HG03060 (cell line): ENCODE data around the gene HIVEP3.

ENCODE experiments used
- ATAC-seq: cut with Tn5 transposase; IDR thresholded peaks from one replicate; pipeline ENCODE4 v1.9.1; 2021; ENCODE audit warnings: low read depth, moderate number of reproducible peaks; ENCODE audit not compliant: unreplicated experiment

HIVEP3 gene

DNA sequence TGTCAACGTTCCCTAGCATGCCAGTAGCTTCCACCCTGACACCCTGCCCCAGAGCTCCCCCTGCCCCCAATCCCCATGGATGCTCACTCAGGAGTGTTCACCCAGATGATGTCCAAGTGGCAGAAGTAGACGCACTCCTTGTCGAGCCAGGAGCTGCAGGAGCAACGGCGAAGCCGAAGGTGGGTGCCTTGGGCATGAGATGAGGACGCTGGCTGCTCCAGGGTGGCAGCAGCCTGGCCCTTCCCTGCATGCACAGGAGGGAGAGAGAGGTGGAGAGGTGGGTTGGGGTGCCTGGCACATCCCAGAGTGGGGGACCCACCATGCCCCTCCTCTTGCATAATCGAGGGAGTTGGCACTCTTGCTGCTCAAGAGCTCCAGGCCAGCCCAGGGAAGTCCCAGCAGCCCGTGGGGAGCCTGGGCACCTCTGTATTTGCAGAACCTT lies 434.7 kb downstream of the HIVEP3 start:
- no peak for ATAC-seq

DNA sequence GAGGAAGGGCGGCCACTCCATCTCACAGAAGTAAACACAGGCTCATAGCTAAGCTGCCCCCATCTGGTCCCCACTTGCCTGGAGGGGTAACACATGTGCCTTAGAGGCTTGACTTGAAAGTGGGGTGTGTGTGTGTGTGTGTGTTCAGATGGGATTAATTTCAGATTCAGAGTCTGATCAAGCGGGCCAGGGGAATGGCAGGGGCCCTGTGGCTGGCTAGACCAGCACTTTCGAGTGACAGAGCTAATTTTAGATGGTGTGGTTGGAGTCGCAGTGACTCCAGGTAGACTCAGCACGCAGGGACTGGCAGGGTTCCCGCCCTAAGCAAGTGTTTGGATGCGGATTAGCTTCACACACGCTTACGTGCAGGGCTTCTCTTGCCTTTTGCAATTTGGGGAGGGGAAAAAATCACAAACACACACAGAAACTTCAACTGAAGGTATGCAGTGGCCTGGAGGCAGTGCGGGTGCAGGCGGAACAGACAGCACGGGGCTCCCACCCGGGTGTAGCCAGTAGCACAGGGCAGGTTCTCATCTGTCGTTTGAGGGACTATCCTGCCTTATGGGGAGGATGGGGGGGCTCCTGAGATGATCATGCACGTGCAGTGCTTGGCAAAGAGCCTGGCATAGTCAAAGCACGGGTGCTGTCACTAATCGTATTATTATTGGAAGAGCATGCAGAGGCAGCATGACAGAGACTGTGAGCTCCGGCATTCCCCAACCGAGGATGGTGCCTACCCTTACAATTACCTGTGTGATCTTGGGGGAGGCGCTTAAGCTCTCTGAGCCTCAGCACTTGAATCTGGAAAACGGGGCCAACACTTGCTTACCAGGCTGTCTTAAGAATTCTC lies 435.5 kb downstream of the HIVEP3 start:
- no peak for ATAC-seq

DNA sequence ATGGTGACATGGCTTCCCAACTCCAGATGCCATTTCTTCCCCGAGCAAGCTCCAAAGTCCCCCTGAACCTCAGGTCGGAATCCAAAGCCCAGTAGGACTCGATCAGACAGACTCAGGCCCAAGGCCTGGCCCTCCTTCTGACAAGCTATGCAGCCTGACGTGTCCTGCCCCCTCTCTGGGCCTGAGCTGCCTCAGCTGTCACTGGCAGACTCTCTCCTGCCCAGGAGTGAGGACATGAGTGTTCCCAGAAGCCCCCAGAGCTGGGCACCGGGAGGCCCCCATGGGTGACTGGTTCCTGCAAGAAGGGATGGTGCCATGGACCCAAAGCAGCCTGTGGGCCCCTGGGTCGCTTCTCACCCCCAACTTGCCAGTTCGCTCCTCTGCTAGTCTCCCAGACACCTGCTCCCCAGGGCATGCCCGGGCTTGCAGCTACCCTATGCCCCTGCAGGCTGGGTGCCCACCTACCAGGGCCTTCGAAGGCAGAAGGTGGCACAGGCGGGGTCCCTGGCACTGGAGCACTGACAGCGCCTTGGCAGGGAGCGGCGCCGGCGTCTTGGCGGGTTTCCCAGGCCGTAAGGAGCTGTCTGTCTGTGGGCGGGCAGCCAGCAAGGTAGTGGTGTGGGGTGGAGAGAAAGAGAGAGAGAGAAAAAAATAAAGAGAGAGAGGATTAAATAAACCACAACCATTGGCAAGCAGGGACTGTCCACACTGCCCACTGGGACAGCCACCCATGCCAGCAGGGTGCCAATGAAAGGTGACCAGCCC lies 436.5 kb downstream of the HIVEP3 start:
- ATAC-seq = no peak

GRCh38 chr1:41481109-41481775 lies 437.5 kb downstream of the HIVEP3 start:
- ATAC-seq = no peak

DNA sequence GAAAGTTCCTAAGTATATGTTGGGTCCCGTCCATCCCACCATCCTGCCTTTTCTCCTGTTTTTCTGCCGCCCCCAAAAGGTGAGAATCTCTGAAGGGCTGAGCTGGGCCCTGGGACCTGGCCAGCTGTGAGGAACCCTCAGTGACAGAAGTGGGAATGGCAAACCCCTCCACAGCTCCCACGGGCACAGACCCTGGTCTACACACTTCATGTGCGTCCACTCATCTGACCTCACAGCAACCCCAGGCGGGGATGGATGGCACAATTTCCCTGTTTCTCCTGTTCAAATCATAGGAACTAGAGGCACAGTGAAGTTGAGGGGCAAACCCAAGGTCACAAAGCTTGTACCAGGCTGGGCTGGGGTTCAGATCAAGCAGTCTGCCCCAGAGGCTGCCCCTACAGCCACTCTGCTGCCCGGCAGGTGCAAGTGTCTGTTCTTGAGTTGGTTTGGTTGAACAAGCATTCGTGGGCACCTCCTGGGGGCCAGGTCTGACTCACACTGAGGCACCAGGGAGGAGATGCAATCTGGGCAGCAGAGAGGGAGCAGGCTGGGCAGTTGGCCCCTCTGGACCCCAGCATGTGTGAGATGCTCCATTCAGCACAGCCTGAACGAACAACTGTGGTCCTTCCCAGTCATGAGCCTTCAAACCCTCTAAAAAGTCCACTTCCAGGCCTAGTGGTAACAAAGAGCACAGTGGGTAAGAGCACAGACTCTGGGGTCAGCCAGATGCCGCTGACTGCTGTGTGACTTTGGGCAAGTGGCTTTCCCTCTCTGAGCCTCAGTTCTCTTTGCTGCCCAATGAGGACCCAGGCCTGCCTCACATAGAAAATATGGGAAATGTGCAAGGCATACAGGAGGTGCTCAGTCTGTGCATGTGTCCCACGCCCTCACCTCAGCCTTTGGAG lies 438.3 kb downstream of the HIVEP3 start:
- ATAC-seq = no peak

- no peak for ATAC-seq
Observed at GRCh38 chr1:41479808-41480160, 438.9 kb downstream of the HIVEP3 start.

- no peak for ATAC-seq
Observed at GRCh38 chr1:41479000-41479807, 439.5 kb downstream of the HIVEP3 start.

- no peak for ATAC-seq
Observed at GRCh38 chr1:41478118-41478748, 440.5 kb downstream of the HIVEP3 start.

DNA sequence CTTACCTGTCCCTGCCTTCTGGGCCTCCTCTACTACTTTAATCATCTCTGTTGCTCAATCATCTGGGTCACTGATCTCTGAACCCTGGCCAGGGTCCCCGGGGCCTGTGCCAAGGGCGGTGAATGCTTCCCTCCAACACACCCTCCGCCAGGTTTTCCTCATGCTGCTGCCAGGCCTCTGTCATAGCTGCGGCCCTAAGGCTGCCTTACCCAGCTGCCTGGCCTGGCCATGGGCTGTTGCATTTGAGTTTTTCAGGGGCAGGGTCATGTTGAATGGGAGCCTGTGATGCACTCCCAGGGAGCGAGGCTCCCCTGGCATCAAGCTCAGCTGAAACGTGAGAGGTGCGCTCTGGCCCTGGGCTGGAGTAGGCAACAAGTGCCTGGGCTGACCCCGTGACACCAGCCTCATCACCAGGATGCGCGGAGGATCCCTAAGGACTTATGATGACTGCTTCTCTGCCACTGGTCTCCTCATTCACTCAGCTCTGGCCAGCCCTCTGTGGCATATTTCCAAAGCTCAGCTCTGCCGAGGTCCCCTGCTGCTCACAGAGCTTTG lies 441.8 kb downstream of the HIVEP3 start:
- ATAC-seq = no peak

- no peak for ATAC-seq
Observed at GRCh38 chr1:41475859-41476567, 442.7 kb downstream of the HIVEP3 start.

DNA sequence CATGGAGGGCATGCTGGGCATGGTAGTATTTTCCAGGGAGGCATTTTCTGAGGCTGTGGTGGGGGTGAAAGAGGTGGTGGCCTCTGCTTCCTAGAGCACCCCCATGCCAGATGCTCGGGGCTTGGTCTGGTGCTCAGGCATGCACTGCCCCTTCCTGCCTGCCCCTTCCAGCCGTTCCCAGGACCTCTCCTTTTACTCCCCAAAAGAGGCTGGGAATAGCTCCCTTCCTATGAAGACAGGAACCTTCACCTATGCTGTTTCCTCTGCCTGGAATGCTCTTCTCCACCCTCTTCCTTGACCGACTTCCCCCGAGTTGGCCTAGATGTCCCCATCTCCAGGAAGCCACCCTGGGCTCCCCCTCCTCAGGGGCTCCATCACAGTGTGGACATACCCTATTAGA lies 443.4 kb downstream of the HIVEP3 start:
- ATAC-seq = no peak

GRCh38 chr1:41474490-41475271 lies 444.0 kb downstream of the HIVEP3 start:
- ATAC-seq = no peak

- no peak for ATAC-seq
Observed at GRCh38 chr1:41473738-41474362, 444.9 kb downstream of the HIVEP3 start.

DNA sequence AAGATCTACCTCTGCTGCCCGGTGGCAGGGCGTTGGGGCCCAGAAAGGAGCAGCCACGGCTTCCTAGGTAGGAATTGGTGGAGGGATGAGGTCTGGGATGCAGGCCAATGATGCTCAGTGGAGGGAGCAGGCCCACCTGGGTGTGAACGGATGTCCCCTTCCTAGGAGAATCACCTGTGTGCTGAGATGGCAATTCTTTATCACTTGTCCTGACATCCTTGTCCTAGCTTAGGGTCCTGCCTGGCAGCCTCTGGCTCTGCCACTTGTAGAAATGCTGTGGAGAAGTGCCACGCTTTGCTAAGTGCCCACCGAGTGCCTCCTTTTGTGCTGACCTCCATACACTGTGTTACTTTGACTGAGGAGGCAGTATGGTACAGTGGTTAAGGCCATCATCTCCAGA lies 447.1 kb downstream of the HIVEP3 start:
- ATAC-seq = no peak

- ATAC-seq = no peak
Observed at GRCh38 chr1:41469706-41470105, 449.0 kb downstream of the HIVEP3 start.

DNA sequence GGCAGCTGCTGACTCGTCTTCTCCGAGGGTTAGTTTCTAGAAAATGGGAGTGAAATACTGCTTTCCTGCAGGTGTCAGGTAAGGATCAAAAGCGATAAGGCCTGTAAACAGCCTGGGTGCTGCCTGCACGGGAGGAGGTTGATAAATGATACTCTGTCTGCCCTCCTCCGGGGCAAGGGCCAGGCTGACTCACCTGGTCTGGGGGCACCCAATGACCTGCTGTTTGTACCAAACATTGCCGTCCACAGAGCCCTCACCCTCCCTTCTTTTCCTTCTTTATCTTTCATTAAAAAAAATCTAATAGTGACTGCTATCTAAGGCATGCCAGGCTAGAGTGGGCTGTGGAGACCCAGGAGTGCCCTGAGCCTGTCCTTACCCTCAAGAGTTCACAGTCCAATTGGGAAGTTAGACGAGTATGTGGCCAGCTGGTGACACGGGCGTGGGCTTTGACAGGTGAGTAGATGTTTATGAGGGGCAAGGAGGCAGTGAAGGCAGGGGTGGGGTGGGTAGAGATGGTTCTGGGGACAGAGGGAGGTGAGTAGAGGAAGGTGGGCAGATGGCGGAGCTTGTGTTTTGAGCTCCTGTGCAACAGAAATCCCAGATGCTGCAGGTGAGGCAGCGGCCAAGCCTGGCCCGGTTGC lies 450.5 kb downstream of the HIVEP3 start:
- no peak for ATAC-seq
